HEK293 (cell line): ENCODE measurements around the gene AGR2.

Experiments
- CTCF ChIA-PET: fragments of 350-600 bp; formaldehyde crosslinking; extraction: SDS; loops from one replicate; lab custom pipeline; 2021; ENCODE audit warnings: antibody characterized with exemption; lab: Yijun Ruan, JAX
- POLR2A ChIA-PET: fragments of 300-600 bp; formaldehyde crosslinking; extraction: SDS; loops from one replicate; lab custom pipeline; 2020; ENCODE audit warnings: antibody characterized with exemption, inconsistent platforms; lab: Yijun Ruan, JAX
- H3K27ac ChIP-seq: fragments of 200-500 bp; sonication (Bioruptor generic); 2 replicates; pipeline ENCODE4 v1.5.1; 2014; ENCODE audit warnings: low read depth, low read length, control low read depth, inconsistent platforms; ENCODE audit errors: extremely low read depth
- H3K36me3 ChIP-seq, 2 experiments: fragments of 200-500 bp in 1 of 2; sonication (Bioruptor generic) in 1 of 2; 1 replicate in 1 of 2; 2 replicates in 1 of 2; pipeline ENCODE4 v1.5.1; 2014 to 2017; ENCODE audit warnings: inconsistent platforms in 2 of 2, low read length in 2 of 2; ENCODE audit not compliant: control insufficient read depth in 2 of 2, insufficient read depth in 1 of 2
- H3K4me1 ChIP-seq: fragments of 200-500 bp; sonication (Bioruptor generic); 2 replicates; pipeline ENCODE4 v1.5.1; 2014; ENCODE audit warnings: mild to moderate bottlenecking, low read length, inconsistent platforms; ENCODE audit not compliant: control insufficient read depth, insufficient read depth
- H3K4me3 ChIP-seq: 2 replicates; pipeline ENCODE4 v1.5.1; 2011; ENCODE audit warnings: low read depth, mild to moderate bottlenecking, control low read depth, low read length, moderate library complexity
- H3K9me3 ChIP-seq: fragments of 200-500 bp; sonication (Bioruptor generic); 2 replicates; pipeline ENCODE4 v1.5.1; 2014; ENCODE audit warnings: low read depth, low read length, inconsistent platforms; ENCODE audit not compliant: control insufficient read depth, insufficient read depth
- FEZF1 ChIP-seq: fragments of 450-650 bp; formaldehyde crosslinking; IDR thresholded peaks from 2 replicates; pipeline ENCODE4 v1.5.1; 2016; ENCODE audit warnings: missing biosample characterization, missing genetic modification characterization
- SP3 ChIP-seq: fragments of 450-650 bp; formaldehyde crosslinking; IDR thresholded peaks from 2 replicates; pipeline ENCODE4 v1.5.1; 2016; ENCODE audit warnings: missing biosample characterization, missing genetic modification characterization
- ZBTB8A ChIP-seq: fragments of 450-650 bp; formaldehyde crosslinking; IDR thresholded peaks from 2 replicates; pipeline ENCODE4 v1.5.1; 2016; ENCODE audit warnings: missing biosample characterization, missing genetic modification characterization
- ZEB2 ChIP-seq: fragments of 450-650 bp; formaldehyde crosslinking; IDR thresholded peaks from 2 replicates; pipeline ENCODE4 v1.5.1; 2016; ENCODE audit warnings: missing biosample characterization, missing genetic modification characterization
- ZFP69B ChIP-seq: fragments of 450-650 bp; formaldehyde crosslinking; IDR thresholded peaks from 2 replicates; pipeline ENCODE4 v1.5.1; 2016; ENCODE audit warnings: missing biosample characterization, missing genetic modification characterization
- ZNF133 ChIP-seq: fragments of 450-650 bp; formaldehyde crosslinking; IDR thresholded peaks from 2 replicates; pipeline ENCODE4 v1.5.1; 2016; ENCODE audit warnings: missing biosample characterization, missing genetic modification characterization
- ZNF221 ChIP-seq: fragments of 450-650 bp; formaldehyde crosslinking; IDR thresholded peaks from 2 replicates; pipeline ENCODE4 v1.5.1; 2017; ENCODE audit warnings: missing biosample characterization, missing genetic modification characterization, borderline replicate concordance
- ZNF292 ChIP-seq: fragments of 450-650 bp; formaldehyde crosslinking; IDR thresholded peaks from 2 replicates; pipeline ENCODE4 v1.5.1; 2016; ENCODE audit warnings: low read depth, missing biosample characterization, missing genetic modification characterization, borderline replicate concordance
- ZNF366 ChIP-seq: fragments of 450-650 bp; formaldehyde crosslinking; conservative IDR thresholded peaks from 2 replicates; pipeline ENCODE4 v1.5.1; 2016; ENCODE audit warnings: missing biosample characterization, missing genetic modification characterization
- ZNF610 ChIP-seq: fragments of 450-650 bp; formaldehyde crosslinking; IDR thresholded peaks from 2 replicates; pipeline ENCODE4 v1.5.1; 2016; ENCODE audit warnings: missing biosample characterization, missing genetic modification characterization, borderline replicate concordance
- ZNF626 ChIP-seq: fragments of 450-650 bp; sonication (Bioruptor Pico); formaldehyde crosslinking; IDR thresholded peaks from 2 replicates; pipeline ENCODE4 v1.5.1; 2018; ENCODE audit warnings: missing biosample characterization, missing genetic modification characterization, inconsistent platforms
- ZNF658 ChIP-seq: fragments of 450-650 bp; formaldehyde crosslinking; IDR thresholded peaks from 2 replicates; pipeline ENCODE4; 2016; ENCODE audit warnings: missing biosample characterization, missing genetic modification characterization
- ZNF707 ChIP-seq: fragments of 450-650 bp; formaldehyde crosslinking; IDR thresholded peaks from 2 replicates; pipeline ENCODE4 v1.5.1; 2016; ENCODE audit warnings: missing biosample characterization, missing genetic modification characterization
- ZNF830 ChIP-seq: fragments of 450-650 bp; IDR thresholded peaks from 2 replicates; pipeline ENCODE4 v1.5.0; 2018; ENCODE audit warnings: missing biosample characterization, missing genetic modification characterization, low read depth, mild to moderate bottlenecking, moderate library complexity
- ZSCAN23 ChIP-seq: fragments of 450-650 bp; formaldehyde crosslinking; IDR thresholded peaks from 2 replicates; pipeline ENCODE4 v1.5.1; 2016; ENCODE audit warnings: missing biosample characterization, missing genetic modification characterization
- TF ChIP-seq, protein P1 (sequence below): sonication (generic); formaldehyde crosslinking; IDR thresholded peaks from 2 replicates; pipeline ENCODE4 v1.8.1; 2022; ENCODE audit warnings: mild to moderate bottlenecking, moderate library complexity, missing genetic modification reagents
- TF ChIP-seq, protein P2 (sequence below): fragments of 450-650 bp; formaldehyde crosslinking; IDR thresholded peaks from 2 replicates; pipeline ENCODE4 v1.5.1; 2016; ENCODE audit warnings: missing biosample characterization, missing genetic modification characterization
- TF ChIP-seq, protein P3 (sequence below): fragments of 450-650 bp; formaldehyde crosslinking; IDR thresholded peaks from 2 replicates; pipeline ENCODE4 v1.5.1; 2016; ENCODE audit warnings: missing biosample characterization, missing genetic modification characterization

The AGR2 gene

DNA sequence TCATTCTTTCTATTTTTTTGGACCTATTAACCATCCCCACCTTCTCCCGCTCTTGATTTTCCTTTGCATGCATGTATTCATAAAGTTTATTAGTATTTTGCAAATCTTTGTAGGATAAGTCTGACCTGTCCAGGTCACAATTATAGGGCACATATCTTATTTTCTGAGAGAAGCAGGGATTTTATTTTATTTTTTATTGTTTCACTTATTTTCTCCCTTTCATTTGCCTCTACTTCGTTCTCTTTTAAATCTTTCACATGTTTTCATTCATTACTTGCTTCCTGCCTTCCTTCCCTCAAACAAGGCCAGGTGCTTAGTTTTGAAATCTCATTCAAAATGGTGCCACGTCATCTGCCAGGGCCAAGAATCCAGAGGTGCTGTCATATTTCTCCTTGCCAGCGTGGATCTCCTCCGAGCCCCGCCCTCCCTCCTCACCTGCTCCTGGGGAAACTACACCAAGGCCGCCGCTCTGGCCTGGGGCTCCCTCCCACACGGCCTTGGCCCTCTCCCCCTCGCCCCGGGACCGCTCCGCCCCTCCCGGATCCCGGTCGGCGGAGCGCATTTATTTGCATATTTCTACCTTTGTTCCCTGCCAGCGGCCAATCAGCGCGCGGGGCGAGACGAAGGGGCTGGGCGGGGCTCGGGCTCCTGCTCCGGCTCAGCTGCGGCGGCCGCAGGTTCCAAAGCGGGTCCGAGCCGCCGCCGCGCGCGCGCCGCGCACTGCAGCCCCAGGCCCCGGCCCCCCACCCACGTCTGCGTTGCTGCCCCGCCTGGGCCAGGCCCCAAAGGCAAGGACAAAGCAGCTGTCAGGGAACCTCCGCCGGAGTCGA is 51.5 kb downstream of the AGR2 start, which contains the start of gene TSPAN13 (continued):
- TF ChIP-seq, protein P1, sequence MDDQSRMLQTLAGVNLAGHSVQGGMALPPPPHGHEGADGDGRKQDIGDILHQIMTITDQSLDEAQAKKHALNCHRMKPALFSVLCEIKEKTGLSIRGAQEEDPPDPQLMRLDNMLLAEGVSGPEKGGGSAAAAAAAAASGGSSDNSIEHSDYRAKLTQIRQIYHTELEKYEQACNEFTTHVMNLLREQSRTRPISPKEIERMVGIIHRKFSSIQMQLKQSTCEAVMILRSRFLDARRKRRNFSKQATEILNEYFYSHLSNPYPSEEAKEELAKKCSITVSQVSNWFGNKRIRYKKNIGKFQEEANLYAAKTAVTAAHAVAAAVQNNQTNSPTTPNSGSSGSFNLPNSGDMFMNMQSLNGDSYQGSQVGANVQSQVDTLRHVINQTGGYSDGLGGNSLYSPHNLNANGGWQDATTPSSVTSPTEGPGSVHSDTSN = peak; percentile 23; the same call in 1 of the 2 replicates
- no peak for TF ChIP-seq ZNF830 (tag by site-specific recombination)
- 0 out of 2 replicates have a peak, but pooled peaks have one; percentile 28 for TF ChIP-seq ZNF610 (tag by site-specific recombination)
- TF ChIP-seq ZNF366 (tag by site-specific recombination) = peak; percentile 29
- no peak for TF ChIP-seq ZNF626
- peak; percentile 53 for TF ChIP-seq ZEB2 (tag by site-specific recombination)

DNA sequence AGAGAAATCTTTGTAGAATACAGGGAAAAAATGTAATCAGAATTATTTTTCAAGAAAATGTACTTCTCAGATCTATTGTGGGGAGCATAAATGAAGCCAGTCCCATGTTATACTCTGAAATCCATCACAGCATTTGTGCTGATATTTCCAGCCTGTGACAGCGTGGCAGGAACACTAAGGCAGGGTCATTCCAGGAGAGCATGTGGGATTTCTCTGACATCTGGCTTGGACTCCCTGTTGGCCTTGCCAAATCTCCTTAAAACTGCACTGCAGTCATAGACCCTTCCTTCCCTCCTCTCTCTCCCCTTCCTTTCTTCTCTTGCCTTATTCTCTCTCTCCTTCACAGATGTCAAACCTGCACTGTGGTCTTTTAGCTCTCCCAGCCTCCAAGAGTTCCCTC is 57.7 kb downstream of the AGR2 start:
- ChIA-PET CTCF (no interaction called here), POLR2A (no interaction called here)
- Histone ChIP-seq H3K4me1 (peaks cover 10% of the 10 kb centered on the region; the same call in 1 of the 2 replicates), H3K9me3 (no peaks in the 10 kb centered on the region), H3K27ac (no peak overlapping the region), H3K4me3 (no peak overlapping the region), H3K36me3 (no peaks in the 10 kb centered on the region)
- TF ChIP-seq, protein P2, sequence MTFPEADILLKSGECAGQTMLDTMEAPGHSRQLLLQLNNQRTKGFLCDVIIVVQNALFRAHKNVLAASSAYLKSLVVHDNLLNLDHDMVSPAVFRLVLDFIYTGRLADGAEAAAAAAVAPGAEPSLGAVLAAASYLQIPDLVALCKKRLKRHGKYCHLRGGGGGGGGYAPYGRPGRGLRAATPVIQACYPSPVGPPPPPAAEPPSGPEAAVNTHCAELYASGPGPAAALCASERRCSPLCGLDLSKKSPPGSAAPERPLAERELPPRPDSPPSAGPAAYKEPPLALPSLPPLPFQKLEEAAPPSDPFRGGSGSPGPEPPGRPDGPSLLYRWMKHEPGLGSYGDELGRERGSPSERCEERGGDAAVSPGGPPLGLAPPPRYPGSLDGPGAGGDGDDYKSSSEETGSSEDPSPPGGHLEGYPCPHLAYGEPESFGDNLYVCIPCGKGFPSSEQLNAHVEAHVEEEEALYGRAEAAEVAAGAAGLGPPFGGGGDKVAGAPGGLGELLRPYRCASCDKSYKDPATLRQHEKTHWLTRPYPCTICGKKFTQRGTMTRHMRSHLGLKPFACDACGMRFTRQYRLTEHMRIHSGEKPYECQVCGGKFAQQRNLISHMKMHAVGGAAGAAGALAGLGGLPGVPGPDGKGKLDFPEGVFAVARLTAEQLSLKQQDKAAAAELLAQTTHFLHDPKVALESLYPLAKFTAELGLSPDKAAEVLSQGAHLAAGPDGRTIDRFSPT = no peak
- TF ChIP-seq ZNF707 (tag by site-specific recombination) (no peak), ZSCAN23 (tag by site-specific recombination) (no peak), ZNF658 (tag by site-specific recombination) (no peak), FEZF1 (tag by site-specific recombination) (no peak)

DNA sequence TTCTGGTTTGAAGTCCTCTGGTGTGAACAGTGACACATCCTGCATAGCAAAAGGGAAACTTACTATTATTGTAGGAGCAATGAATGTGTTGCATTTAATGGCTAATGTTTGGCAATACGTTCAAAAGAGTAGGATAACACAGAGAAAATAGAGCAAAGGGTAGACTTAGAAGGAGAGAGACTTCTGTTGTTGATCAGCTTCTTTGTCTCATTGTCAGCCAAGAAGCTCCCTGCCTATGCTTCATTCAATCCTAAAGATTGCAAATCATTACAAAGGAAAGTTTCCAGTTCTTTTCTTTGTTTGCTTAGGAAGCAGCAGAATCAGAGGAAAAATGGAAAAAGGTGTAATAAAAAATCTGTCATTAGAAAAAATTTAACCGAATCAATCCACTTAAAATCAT is 59.2 kb downstream of the AGR2 start:
- no peaks in the 10 kb centered on the region for H3K9me3 ChIP-seq
- ChIA-PET CTCF (interaction anchor here (0.7 kb wide), 1 partner anchor 10 kb away, joined by 5 read pairs; no protein-coding TSS in a partner anchor), POLR2A (no interaction called here)
- H3K4me1 ChIP-seq = peaks cover 11% of the 10 kb centered on the region; the same call in 1 of the 2 replicates
- no peaks in the 10 kb centered on the region for H3K36me3 ChIP-seq
- no peak for TF ChIP-seq ZBTB8A (tag by site-specific recombination)
- TF ChIP-seq ZNF221 (tag by site-specific recombination) = no peak
- no peak for TF ChIP-seq SP3
- TF ChIP-seq, protein P3, sequence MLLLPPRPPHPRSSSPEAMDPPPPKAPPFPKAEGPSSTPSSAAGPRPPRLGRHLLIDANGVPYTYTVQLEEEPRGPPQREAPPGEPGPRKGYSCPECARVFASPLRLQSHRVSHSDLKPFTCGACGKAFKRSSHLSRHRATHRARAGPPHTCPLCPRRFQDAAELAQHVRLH (tag by site-specific recombination) = no peak
- no peak for TF ChIP-seq ZNF292 (tag by site-specific recombination)
- TF ChIP-seq ZNF133 (tag by site-specific recombination) = no peak
- no peak for TF ChIP-seq ZFP69B (tag by site-specific recombination)
- no peak overlapping the region for H3K4me3 ChIP-seq
- no peak overlapping the region for H3K27ac ChIP-seq
